Measurements from ENCODE around the gene PDZK1IP1. TPM values are rescaled to one million over a fixed set of nuclear protein-coding genes. Genes with fewer than 3 reads are reported as not detected.
A peak's percentile ranks its signal among the peaks of the same experiment; 100 is the strongest.

PDZK1IP1 gene
- total RNA-seq, 1 experiment from 2014 or later: not detected

- no peak for DNase-seq (ENCODE audit: low read depth)
These were observed 34.3 kb upstream of the PDZK1IP1 start for GRCh38 chr1:47223921-47224675.

- DNase-seq (ENCODE audit: low read depth): no peak
These were observed 33.5 kb upstream of the PDZK1IP1 start for GRCh38 chr1:47223174-47223920.

- DNase-seq (ENCODE audit: low read depth): no peak
These were observed 32.6 kb upstream of the PDZK1IP1 start for GRCh38 chr1:47222476-47222875.

- DNase-seq (ENCODE audit: low read depth): no peak
These were observed 29.9 kb upstream of the PDZK1IP1 start for GRCh38 chr1:47219590-47220220.

- no peak for DNase-seq (ENCODE audit: low read depth)
These were observed 29.2 kb upstream of the PDZK1IP1 start for GRCh38 chr1:47219001-47219400.

GRCh38 chr1:47216278-47217059, 26.6 kb upstream of the PDZK1IP1 start:
- DNase-seq (ENCODE audit: low read depth): no peak

GRCh38 chr1:47215713-47216112, 25.9 kb upstream of the PDZK1IP1 start:
- no peak for DNase-seq (ENCODE audit: low read depth)

GRCh38 chr1:47214549-47214948, 24.7 kb upstream of the PDZK1IP1 start:
- no peak for DNase-seq (ENCODE audit: low read depth)

- DNase-seq (ENCODE audit: low read depth): no peak
These were observed 23.6 kb upstream of the PDZK1IP1 start for GRCh38 chr1:47213230-47213963.

GRCh38 chr1:47212636-47213229, 22.9 kb upstream of the PDZK1IP1 start:
- DNase-seq (ENCODE audit: low read depth): no peak

GRCh38 chr1:47211796-47212269, 22.0 kb upstream of the PDZK1IP1 start:
- no peak for DNase-seq (ENCODE audit: low read depth)

- no peak for DNase-seq (ENCODE audit: low read depth)
These were observed 20.8 kb upstream of the PDZK1IP1 start for GRCh38 chr1:47210666-47211065.

- no peak for DNase-seq (ENCODE audit: low read depth)
These were observed 20.0 kb upstream of the PDZK1IP1 start for GRCh38 chr1:47209725-47210325.

GRCh38 chr1:47209091-47209490, 19.3 kb upstream of the PDZK1IP1 start:
- DNase-seq (ENCODE audit: low read depth): no peak

GRCh38 chr1:47208374-47208850, 18.6 kb upstream of the PDZK1IP1 start:
- DNase-seq (ENCODE audit: low read depth): no peak

GRCh38 chr1:47207803-47208373, 18.1 kb upstream of the PDZK1IP1 start:
- DNase-seq (ENCODE audit: low read depth): no peak

- DNase-seq (ENCODE audit: low read depth): no peak
These were observed 16.1 kb upstream of the PDZK1IP1 start for GRCh38 chr1:47205918-47206317.

- peak; percentile 30 for DNase-seq (ENCODE audit: low read depth)
These were observed 13.7 kb upstream of the PDZK1IP1 start for GRCh38 chr1:47203504-47203903.

- DNase-seq (ENCODE audit: low read depth): peak; percentile 44
These were observed 11.3 kb upstream of the PDZK1IP1 start for GRCh38 chr1:47201179-47201578.

GRCh38 chr1:47198214-47198613, 8.4 kb upstream of the PDZK1IP1 start:
- DNase-seq (ENCODE audit: low read depth): no peak

Data from LHCN-M2 (cell line).